ENCODE measurements around the gene LTA.

DNA sequence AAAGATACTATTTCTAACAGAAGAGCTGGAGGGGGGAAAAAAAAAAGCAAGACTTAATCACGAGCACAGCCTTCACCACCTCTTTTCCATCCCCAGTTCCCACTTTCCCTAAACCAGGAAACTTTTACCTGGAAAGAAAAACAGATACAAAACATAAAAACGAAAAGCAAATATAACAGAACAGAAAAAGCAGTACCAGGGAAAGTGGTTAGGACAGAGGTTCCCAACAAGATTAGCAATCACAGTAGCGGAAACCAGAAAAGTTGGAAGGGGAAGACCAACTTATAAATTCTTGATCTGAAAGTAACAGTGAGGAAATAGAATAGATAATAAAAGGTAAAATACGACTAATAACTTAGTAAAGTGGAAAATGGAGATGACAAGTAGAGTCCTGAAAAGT is 31.4 kb upstream of the LTA start:
- TF ChIP-seq, protein P1, sequence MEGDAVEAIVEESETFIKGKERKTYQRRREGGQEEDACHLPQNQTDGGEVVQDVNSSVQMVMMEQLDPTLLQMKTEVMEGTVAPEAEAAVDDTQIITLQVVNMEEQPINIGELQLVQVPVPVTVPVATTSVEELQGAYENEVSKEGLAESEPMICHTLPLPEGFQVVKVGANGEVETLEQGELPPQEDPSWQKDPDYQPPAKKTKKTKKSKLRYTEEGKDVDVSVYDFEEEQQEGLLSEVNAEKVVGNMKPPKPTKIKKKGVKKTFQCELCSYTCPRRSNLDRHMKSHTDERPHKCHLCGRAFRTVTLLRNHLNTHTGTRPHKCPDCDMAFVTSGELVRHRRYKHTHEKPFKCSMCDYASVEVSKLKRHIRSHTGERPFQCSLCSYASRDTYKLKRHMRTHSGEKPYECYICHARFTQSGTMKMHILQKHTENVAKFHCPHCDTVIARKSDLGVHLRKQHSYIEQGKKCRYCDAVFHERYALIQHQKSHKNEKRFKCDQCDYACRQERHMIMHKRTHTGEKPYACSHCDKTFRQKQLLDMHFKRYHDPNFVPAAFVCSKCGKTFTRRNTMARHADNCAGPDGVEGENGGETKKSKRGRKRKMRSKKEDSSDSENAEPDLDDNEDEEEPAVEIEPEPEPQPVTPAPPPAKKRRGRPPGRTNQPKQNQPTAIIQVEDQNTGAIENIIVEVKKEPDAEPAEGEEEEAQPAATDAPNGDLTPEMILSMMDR (IDR thresholded peaks at IDR 0.05; ENCODE audit: insufficient read depth, low read length) = no peak
- no peak for TF ChIP-seq POLR2AphosphoS5 (IDR thresholded peaks at IDR 0.05; ENCODE audit: low read depth)
- TF ChIP-seq GABPA (IDR thresholded peaks at IDR 0.05; ENCODE audit: low read depth) = no peak

Measured in HL-60 (cell line).